WTC11 (cell line): ENCODE results near the gene IFNG-AS1. TPM values are rescaled to one million over a fixed set of nuclear protein-coding genes. Genes with fewer than 3 reads are reported as not detected.

ENCODE experiments used
- ATAC-seq: fragments of 200-7000 bp; cut with Tn5 transposase; 2 replicates; pipeline ENCODE4 v1.10.0; 2021; ENCODE audit warnings: mild to moderate bottlenecking, moderate library complexity
- CTCF ChIA-PET: fragments of 300-600 bp; sonication (Branson Sonifier 250); formaldehyde crosslinking; loops from one replicate; lab custom pipeline; 2021; ENCODE audit warnings: antibody characterized with exemption; lab: Charles Lee
- POLR2A ChIA-PET: fragments of 350-600 bp; sonication (Branson Sonifier 250); formaldehyde crosslinking; loops from one replicate; lab custom pipeline; 2021; ENCODE audit warnings: antibody characterized with exemption; lab: Charles Lee
- DNase-seq: peaks from one replicate; pipeline ENCODE4 v3.0.0; 2021; ENCODE audit warnings: low spot score
- H3K27ac Mint-ChIP-seq: 2 replicates; pipeline ENCODE4 v1.8.0; 2021; ENCODE audit warnings: mixed read lengths
- H3K27me3 Mint-ChIP-seq: 2 replicates; pipeline ENCODE4 v1.8.0; 2021; ENCODE audit warnings: low read depth, mild to moderate bottlenecking, moderate library complexity, mixed read lengths
- H3K36me3 Mint-ChIP-seq: 2 replicates; pipeline ENCODE4 v1.8.0; 2021; ENCODE audit warnings: mixed read lengths
- H3K4me1 Mint-ChIP-seq: 2 replicates; pipeline ENCODE4 v1.8.0; 2022; ENCODE audit warnings: mixed read lengths
- H3K4me3 Mint-ChIP-seq: 2 replicates; pipeline ENCODE4 v1.8.0; 2021; ENCODE audit warnings: mild to moderate bottlenecking, moderate library complexity, mixed read lengths
- H3K9me3 Mint-ChIP-seq: 2 replicates; pipeline ENCODE4 v1.8.0; 2021; ENCODE audit warnings: mixed read lengths
- CREM ChIP-seq: sonication (generic); formaldehyde crosslinking; IDR thresholded peaks from 2 replicates; pipeline ENCODE4 v1.8.1; 2022; ENCODE audit warnings: mild to moderate bottlenecking, missing genetic modification reagents, moderate library complexity
- FOXJ3 ChIP-seq: sonication (generic); formaldehyde crosslinking; IDR thresholded peaks from 2 replicates; pipeline ENCODE4 v1.9.0; 2021; ENCODE audit warnings: missing genetic modification reagents, mild to moderate bottlenecking, borderline replicate concordance
- FOXP1 ChIP-seq: sonication (generic); formaldehyde crosslinking; IDR thresholded peaks from 2 replicates; pipeline ENCODE4 v1.8.0; 2022; ENCODE audit warnings: missing genetic modification reagents, mild to moderate bottlenecking, moderate library complexity, borderline replicate concordance
- GABPB1 ChIP-seq: sonication (generic); formaldehyde crosslinking; IDR thresholded peaks from 2 replicates; pipeline ENCODE4 v1.8.1; 2023; ENCODE audit warnings: mild to moderate bottlenecking, missing genetic modification reagents
- GTF2I ChIP-seq: fragments of 250-450 bp; sonication (Bioruptor Pico); conservative IDR thresholded peaks from 2 replicates; pipeline ENCODE4 v1.4.0; 2021; ENCODE audit warnings: mild to moderate bottlenecking
- HMGA2 ChIP-seq: fragments of 250-450 bp; sonication (Bioruptor Pico); IDR thresholded peaks from 2 replicates; pipeline ENCODE4 v1.4.0; 2021; ENCODE audit warnings: mild to moderate bottlenecking, moderate library complexity
- NFYB ChIP-seq: sonication (generic); formaldehyde crosslinking; conservative IDR thresholded peaks from 2 replicates; pipeline ENCODE4 v1.8.0; 2022; ENCODE audit warnings: low read depth, missing genetic modification reagents
- NR2C2 ChIP-seq: sonication (generic); formaldehyde crosslinking; IDR thresholded peaks from 2 replicates; pipeline ENCODE4 v1.8.0; 2022; ENCODE audit warnings: mild to moderate bottlenecking, missing genetic modification reagents
- RELA ChIP-seq: sonication (generic); formaldehyde crosslinking; IDR thresholded peaks from 2 replicates; pipeline ENCODE4 v1.8.1; 2022; ENCODE audit warnings: missing genetic modification reagents, mild to moderate bottlenecking, borderline replicate concordance
- TEAD1 ChIP-seq: sonication (generic); formaldehyde crosslinking; IDR thresholded peaks from 2 replicates; pipeline ENCODE4 v1.8.0; 2022; ENCODE audit warnings: mild to moderate bottlenecking, missing genetic modification reagents
- TP53 ChIP-seq: sonication (generic); formaldehyde crosslinking; IDR thresholded peaks from 2 replicates; pipeline ENCODE4 v1.8.1; 2023; ENCODE audit warnings: mild to moderate bottlenecking, missing genetic modification reagents
- ZNF219 ChIP-seq: sonication (generic); formaldehyde crosslinking; IDR thresholded peaks from 2 replicates; pipeline ENCODE4 v1.8.0; 2023; ENCODE audit warnings: missing genetic modification reagents, mild to moderate bottlenecking, borderline replicate concordance
- ZNF317 ChIP-seq: sonication (generic); formaldehyde crosslinking; IDR thresholded peaks from 2 replicates; pipeline ENCODE4 v1.8.1; 2023; ENCODE audit warnings: low read depth, mild to moderate bottlenecking, moderate library complexity, missing genetic modification reagents, borderline replicate concordance
- total RNA-seq: library from RNA; stranded (reverse); gene quantifications from 3 replicates; pipeline ENCODE4 v1.2.3, GENCODE V29; 2021
- TF ChIP-seq, protein P1 (sequence below): fragments of 250-450 bp; sonication (Bioruptor Pico); IDR thresholded peaks from 2 replicates; pipeline ENCODE4 v1.9.0; 2021; ENCODE audit warnings: mild to moderate bottlenecking
- TF ChIP-seq, protein P2 (sequence below): sonication (generic); formaldehyde crosslinking; IDR thresholded peaks from 2 replicates; pipeline ENCODE4 v1.8.0; 2022; ENCODE audit warnings: mild to moderate bottlenecking, missing genetic modification reagents
- TF ChIP-seq, protein P3 (sequence below): sonication (generic); formaldehyde crosslinking; IDR thresholded peaks from 2 replicates; pipeline ENCODE4 v1.8.1; 2023; ENCODE audit warnings: mild to moderate bottlenecking, missing genetic modification reagents, moderate library complexity
- TF ChIP-seq, protein P4 (sequence below): sonication (generic); formaldehyde crosslinking; IDR thresholded peaks from 2 replicates; pipeline ENCODE4 v1.8.0; 2023; ENCODE audit warnings: missing genetic modification reagents
- TF ChIP-seq, protein P5 (sequence below): sonication (generic); formaldehyde crosslinking; IDR thresholded peaks from 2 replicates; pipeline ENCODE4 v1.8.1; 2022; ENCODE audit warnings: mild to moderate bottlenecking, moderate library complexity, missing genetic modification reagents

The IFNG-AS1 gene
- total RNA-seq, 1 experiment from 2014 or later: not detected

DNA sequence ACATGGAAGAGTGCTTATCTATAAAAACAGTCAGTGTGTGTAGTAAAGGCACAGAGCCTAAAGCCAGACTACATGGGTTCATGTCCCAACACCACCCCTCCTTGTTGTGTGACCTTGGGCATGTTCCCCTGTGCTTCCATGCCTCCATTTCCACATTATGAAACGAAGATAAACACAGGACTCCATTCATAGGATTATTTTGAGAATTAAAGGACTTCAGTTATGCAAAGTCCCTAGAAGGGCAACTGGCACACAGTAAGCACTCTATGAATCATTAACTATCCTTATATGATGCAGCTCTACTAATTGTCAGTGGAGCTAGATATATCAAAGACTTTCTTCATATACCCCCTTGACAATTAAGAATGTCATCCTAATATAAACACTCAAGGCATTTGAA is 17.8 kb downstream of the IFNG-AS1 start (continued):
- TF ChIP-seq, protein P1, sequence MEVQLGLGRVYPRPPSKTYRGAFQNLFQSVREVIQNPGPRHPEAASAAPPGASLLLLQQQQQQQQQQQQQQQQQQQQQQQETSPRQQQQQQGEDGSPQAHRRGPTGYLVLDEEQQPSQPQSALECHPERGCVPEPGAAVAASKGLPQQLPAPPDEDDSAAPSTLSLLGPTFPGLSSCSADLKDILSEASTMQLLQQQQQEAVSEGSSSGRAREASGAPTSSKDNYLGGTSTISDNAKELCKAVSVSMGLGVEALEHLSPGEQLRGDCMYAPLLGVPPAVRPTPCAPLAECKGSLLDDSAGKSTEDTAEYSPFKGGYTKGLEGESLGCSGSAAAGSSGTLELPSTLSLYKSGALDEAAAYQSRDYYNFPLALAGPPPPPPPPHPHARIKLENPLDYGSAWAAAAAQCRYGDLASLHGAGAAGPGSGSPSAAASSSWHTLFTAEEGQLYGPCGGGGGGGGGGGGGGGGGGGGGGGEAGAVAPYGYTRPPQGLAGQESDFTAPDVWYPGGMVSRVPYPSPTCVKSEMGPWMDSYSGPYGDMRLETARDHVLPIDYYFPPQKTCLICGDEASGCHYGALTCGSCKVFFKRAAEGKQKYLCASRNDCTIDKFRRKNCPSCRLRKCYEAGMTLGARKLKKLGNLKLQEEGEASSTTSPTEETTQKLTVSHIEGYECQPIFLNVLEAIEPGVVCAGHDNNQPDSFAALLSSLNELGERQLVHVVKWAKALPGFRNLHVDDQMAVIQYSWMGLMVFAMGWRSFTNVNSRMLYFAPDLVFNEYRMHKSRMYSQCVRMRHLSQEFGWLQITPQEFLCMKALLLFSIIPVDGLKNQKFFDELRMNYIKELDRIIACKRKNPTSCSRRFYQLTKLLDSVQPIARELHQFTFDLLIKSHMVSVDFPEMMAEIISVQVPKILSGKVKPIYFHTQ (CRISPR knock-in tag): no peak
- TF ChIP-seq CREM: no peak
- TF ChIP-seq TEAD1 (CRISPR knock-in tag): no peak

DNA sequence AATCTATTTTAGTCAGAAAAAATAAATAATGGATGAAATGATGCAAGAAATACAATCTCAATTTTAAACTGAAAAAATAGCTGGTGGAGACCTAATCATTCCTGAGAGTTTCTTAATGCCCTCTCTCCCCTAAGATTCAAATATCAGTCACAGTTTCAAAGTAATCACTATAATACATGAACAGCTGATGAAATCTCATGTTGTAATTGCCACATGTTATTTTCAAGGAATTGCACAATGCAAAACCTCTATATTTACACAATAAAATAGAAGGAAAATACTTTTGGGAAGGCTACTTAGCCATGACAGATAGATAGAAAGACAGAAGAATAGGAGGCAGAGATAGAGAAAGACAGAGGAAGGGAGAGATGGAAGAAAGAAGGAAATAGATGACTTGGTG is 18.2 kb downstream of the IFNG-AS1 start:
- CTCF ChIA-PET: interaction anchor here (1.9 kb wide), 1 partner anchor 151 kb away, joined by 5 read pairs; no protein-coding TSS in a partner anchor
- Mint-ChIP-seq H3K27me3 (peaks cover 6% of the 10 kb centered on the region), H3K27ac (no peak overlapping the region), H3K4me3 (no peak overlapping the region), H3K36me3 (peaks cover 12% of the 10 kb centered on the region), H3K9me3 (peaks cover 21% of the 10 kb centered on the region), H3K4me1 (peaks cover 11% of the 10 kb centered on the region)
- no peak for ATAC-seq
- TF ChIP-seq FOXP1 (CRISPR knock-in tag) (no peak), GABPB1 (CRISPR knock-in tag) (no peak), GTF2I (CRISPR knock-in tag) (no peak), FOXJ3 (no peak), NFYB (no peak), RELA (CRISPR knock-in tag) (no peak), HMGA2 (CRISPR knock-in tag) (no peak), ZNF219 (no peak), NR2C2 (CRISPR knock-in tag) (no peak), TP53 (CRISPR knock-in tag) (no peak), ZNF317 (CRISPR knock-in tag) (no peak)
- TF ChIP-seq, protein P2, sequence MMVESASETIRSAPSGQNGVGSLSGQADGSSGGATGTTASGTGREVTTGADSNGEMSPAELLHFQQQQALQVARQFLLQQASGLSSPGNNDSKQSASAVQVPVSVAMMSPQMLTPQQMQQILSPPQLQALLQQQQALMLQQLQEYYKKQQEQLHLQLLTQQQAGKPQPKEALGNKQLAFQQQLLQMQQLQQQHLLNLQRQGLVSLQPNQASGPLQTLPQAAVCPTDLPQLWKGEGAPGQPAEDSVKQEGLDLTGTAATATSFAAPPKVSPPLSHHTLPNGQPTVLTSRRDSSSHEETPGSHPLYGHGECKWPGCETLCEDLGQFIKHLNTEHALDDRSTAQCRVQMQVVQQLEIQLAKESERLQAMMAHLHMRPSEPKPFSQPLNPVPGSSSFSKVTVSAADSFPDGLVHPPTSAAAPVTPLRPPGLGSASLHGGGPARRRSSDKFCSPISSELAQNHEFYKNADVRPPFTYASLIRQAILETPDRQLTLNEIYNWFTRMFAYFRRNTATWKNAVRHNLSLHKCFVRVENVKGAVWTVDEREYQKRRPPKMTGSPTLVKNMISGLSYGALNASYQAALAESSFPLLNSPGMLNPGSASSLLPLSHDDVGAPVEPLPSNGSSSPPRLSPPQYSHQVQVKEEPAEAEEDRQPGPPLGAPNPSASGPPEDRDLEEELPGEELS: no peak
- TF ChIP-seq, protein P3, sequence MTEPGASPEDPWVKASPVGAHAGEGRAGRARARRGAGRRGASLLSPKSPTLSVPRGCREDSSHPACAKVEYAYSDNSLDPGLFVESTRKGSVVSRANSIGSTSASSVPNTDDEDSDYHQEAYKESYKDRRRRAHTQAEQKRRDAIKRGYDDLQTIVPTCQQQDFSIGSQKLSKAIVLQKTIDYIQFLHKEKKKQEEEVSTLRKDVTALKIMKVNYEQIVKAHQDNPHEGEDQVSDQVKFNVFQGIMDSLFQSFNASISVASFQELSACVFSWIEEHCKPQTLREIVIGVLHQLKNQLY: no peak
- TF ChIP-seq, protein P4, sequence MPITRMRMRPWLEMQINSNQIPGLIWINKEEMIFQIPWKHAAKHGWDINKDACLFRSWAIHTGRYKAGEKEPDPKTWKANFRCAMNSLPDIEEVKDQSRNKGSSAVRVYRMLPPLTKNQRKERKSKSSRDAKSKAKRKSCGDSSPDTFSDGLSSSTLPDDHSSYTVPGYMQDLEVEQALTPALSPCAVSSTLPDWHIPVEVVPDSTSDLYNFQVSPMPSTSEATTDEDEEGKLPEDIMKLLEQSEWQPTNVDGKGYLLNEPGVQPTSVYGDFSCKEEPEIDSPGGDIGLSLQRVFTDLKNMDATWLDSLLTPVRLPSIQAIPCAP (CRISPR knock-in tag): no peak
- TF ChIP-seq, protein P5, sequence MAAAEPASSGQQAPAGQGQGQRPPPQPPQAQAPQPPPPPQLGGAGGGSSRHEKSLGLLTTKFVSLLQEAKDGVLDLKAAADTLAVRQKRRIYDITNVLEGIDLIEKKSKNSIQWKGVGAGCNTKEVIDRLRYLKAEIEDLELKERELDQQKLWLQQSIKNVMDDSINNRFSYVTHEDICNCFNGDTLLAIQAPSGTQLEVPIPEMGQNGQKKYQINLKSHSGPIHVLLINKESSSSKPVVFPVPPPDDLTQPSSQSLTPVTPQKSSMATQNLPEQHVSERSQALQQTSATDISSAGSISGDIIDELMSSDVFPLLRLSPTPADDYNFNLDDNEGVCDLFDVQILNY (CRISPR knock-in tag): no peak
- DNase-seq: no peak
- POLR2A ChIA-PET: no interaction called here
